Coronary artery (tissue), 2 donors: ENCODE data around the gene RD3L.
A peak's percentile ranks its signal among the peaks of the same experiment; 100 is the strongest.

Experiments used
- DNase-seq: peaks from one replicate; pipeline ENCODE4 v3.0.0-alpha.2; 2017; ENCODE audit warnings: low spot score
- H3K27ac ChIP-seq, 2 donors: fragments of 200-600 bp; sonication (generic); one replicate each; pipeline ENCODE4 v1.5.1; 2016 to 2019
- H3K4me3 ChIP-seq: fragments of 200-600 bp; sonication (generic); 2 replicates; pipeline ENCODE4 v1.5.1; 2016; ENCODE audit warnings: mild to moderate bottlenecking, moderate library complexity
- TF ChIP-seq, protein P1 (sequence below): fragments of 200-600 bp; sonication (generic); IDR thresholded peaks from one replicate; pipeline ENCODE4 v1.5.1; 2019; ENCODE audit warnings: antibody characterized with exemption

Gene RD3L

DNA sequence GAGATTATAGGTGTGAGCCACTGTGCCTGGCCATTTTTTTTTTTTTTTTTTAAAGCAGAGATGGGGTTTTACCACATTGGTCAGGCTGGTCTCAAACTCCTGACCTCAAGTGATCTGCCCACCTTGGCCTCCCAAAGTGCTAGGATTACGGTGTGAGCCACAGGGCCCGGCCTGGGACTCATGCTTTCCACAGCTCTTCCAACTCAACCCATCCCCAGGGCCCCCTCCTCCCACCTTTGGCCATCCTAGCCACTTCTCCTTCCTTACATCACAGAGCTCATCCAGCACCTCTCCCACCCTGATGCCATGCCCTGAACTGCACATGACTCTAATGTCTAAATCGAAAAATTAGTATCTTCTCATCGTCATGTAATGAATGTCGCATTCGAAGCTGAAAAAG is 26.7 kb downstream of the RD3L start:
- Histone ChIP-seq H3K4me3 (no peak overlapping the region), H3K27ac (no peak overlapping the region)
- no peak for DNase-seq
- TF ChIP-seq, protein P1, sequence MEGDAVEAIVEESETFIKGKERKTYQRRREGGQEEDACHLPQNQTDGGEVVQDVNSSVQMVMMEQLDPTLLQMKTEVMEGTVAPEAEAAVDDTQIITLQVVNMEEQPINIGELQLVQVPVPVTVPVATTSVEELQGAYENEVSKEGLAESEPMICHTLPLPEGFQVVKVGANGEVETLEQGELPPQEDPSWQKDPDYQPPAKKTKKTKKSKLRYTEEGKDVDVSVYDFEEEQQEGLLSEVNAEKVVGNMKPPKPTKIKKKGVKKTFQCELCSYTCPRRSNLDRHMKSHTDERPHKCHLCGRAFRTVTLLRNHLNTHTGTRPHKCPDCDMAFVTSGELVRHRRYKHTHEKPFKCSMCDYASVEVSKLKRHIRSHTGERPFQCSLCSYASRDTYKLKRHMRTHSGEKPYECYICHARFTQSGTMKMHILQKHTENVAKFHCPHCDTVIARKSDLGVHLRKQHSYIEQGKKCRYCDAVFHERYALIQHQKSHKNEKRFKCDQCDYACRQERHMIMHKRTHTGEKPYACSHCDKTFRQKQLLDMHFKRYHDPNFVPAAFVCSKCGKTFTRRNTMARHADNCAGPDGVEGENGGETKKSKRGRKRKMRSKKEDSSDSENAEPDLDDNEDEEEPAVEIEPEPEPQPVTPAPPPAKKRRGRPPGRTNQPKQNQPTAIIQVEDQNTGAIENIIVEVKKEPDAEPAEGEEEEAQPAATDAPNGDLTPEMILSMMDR: no peak

DNA sequence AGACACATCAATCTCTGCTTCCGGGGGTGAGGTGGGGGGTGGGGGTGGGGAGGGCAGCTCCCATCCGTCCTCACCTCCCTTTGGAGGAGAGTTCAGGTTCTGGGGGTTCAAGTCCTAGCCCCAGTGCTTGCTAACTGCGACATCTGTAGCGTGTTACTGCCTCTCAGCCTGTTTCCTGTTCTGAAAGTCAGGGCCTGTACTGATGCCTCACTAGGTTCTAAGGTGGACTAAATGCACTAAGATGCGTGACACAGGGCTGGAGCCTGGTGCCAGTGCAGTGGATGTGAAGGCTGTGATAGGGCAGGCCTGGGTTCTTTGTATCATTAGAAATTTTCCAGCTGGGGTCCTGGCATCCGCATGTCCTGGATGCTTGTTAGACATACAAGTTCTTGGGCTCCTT is 31.3 kb downstream of the RD3L start:
- no peak overlapping the region for H3K4me3 ChIP-seq
- no peak for DNase-seq
- no peak overlapping the region for H3K27ac ChIP-seq
- TF ChIP-seq, protein P1: no peak

DNA sequence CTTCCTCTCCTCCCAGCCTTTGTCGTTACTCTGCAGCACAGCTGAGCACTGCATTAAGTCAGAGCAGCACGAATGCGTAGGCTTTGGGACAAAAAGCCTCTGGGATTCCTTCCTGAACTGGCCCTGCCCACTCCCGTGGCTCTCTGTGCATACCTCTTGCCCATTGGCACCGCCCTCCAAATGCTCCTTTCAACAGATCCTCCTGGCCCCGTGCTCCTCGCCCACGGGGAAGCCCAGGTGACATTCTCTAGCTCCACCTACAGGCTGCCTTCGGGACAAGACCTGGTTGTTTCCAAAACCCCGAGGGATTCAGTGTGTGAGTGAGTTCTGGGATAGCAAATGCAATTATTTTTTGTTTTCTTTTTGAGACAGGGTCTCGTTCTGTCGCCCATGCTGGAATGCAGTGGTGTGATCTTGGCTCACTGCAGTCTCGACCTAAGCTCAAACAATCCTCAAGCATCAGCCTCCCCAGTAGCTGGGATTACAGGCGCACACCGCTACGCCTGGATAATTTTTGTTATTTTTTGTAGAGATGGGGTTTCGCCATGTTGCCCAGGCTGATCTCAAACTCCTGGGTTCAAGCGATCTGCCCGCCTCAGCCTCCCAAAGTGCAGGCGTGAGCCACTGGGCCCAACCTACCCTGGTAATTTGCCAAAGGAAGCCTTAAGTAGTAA is 31.9 kb downstream of the RD3L start:
- TF ChIP-seq, protein P1: peak; percentile 52
- peak overlapping the region in 1 of 2 donors; percentile 2 for H3K27ac ChIP-seq
- no peak for DNase-seq
- H3K4me3 ChIP-seq: peak overlapping the region; percentile 28

DNA sequence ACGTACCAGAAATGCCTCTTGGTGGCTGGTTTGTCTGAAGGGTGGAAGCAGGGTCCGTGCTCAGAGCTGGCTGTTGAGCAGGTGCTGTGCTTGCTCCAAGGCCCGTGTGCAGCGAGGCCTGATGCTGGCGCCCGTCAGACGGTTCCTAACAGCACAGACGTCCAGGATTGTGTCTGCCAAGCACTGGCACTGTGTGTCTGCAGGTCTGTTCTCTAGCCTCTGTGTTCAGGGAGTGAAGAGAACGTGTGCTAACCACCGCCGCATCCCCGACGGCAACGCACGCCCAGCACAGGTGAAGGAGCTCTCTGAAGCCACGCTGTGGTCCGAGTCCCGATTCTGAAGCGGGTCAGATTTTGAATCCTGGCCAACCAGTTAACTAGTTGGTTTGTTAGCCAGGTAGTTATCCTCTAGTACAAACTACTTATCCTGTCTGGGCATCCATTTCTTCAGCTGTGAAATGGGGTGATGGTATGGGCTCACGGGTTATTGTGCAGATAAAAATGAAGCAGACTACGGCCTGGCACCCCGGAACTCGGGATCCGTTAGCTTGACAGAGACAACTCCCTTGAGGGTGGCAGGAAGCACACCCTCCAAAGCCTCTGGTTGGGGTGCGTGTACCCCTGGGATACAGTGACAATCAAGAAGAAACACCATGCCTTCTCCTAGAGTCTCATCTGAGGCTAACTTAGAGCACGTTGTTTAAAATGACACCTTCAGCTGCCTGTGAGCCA is 32.6 kb downstream of the RD3L start:
- Histone ChIP-seq H3K4me3 (peak overlapping the region; percentile 28), H3K27ac (peak overlapping the region in 1 of 2 donors; percentile 2)
- DNase-seq: no peak
- TF ChIP-seq, protein P1: no peak

DNA sequence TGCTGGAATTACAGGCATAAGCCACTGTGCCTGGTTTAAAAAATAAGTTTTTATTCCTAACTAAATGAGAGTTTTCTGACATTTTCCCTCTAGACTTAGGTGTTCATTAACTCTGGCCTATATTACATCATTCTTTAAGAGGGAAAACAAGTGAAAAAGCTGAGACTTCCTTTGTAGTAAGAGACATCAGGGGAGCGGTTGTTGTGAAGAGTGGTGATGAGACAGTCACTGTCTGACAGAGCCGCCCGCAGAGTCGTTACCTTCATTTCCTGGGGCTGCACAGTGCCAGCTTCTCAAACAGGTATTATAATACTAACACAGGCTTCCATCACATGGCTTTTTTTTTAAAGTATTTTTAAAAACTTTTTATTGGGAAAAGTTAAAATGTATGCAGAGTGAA is 33.7 kb downstream of the RD3L start:
- Histone ChIP-seq H3K4me3 (no peak overlapping the region), H3K27ac (no peak overlapping the region)
- TF ChIP-seq, protein P1: no peak
- no peak for DNase-seq

DNA sequence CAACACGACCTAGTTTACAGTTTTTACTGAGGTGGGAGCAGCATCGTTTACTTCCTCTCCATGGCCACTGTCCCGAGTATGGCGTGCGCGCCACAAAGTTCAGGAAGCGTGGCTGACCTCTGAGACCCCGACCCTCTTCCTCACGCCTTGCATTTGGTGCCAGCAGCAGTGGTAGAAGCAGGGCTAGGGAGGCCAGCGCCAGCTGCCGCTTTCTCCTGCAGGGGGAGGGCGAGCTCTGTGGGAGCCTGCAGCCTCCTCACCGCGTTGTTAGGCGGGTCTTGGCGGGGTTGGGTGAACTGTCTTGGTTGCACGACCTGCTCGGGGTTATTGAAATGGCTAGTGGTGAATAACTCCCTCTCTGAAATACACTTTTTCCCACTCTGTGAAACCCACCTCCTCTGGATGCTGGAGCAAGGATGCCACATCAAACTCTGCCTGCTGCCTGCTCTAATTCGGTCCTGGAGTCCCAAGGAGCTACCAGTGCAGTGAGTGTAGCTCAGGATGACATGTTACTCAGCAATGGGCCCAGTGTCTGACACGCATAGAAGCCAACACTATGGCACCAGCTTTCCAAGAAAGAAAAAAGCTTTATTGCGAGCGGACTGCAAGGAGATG is 36.4 kb downstream of the RD3L start:
- no peak overlapping the region for H3K4me3 ChIP-seq
- TF ChIP-seq, protein P1: no peak
- H3K27ac ChIP-seq: no peak overlapping the region
- no peak for DNase-seq
